SH-SY5Y (cell line): ENCODE measurements around the gene EYA2.

Source experiments
- GATA2 ChIP-seq: IDR thresholded peaks from 2 replicates; pipeline ENCODE4 v1.6.1; 2011; ENCODE audit warnings: mild to moderate bottlenecking, low read depth, low read length
- GATA3 ChIP-seq: IDR thresholded peaks from 2 replicates; pipeline ENCODE4 v1.6.1; 2011; ENCODE audit warnings: low read depth, mild to moderate bottlenecking, low read length, moderate library complexity

- no peak for TF ChIP-seq GATA3
- no peak for TF ChIP-seq GATA2
Measured at GRCh38 chr20:47188540-47188939, 293.9 kb downstream of the EYA2 start.
